Measurements from ENCODE around the gene CEP83. TPM values are rescaled to one million over a fixed set of nuclear protein-coding genes. Genes with fewer than 3 reads are reported as not detected.
A peak's percentile ranks its signal among the peaks of the same experiment; 100 is the strongest.

Gene CEP83
- total and polyA plus RNA-seq, 8 donors: 7.0 to 14.5 (median 8.7) TPM

DNA sequence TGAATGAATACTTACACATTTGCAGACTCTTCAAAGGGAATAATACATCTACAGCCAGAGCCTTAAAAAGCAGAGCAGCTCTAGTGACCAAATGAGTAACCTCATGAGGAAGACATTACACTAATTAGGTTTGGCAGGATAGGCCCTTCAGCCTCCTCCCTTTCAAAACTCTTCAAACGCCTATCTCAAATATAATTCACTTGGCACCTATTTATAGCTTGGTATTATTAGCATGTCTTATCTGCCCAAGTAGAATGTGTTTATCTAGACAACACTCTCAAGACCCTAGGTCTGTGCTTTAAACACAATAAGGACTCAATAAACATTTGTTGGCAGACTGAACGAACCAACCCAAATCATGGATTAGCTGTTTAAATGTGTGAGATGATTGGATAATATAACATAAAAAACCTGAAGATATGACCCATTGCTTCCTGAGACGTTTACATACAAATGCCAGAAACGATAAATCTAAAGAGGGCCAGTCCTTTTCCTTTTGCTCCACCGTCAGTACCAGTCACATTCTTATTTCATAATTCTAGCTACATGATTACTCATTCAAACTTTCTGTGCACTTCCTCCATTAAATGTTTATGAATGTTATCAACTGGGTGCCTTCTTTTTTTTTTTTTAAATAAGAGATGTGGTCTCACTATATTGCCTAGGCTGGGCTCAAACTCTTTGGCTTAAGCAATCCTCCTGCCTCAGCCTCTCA lies 123.3 kb downstream of the CEP83 start:
- Histone ChIP-seq H3K4me3 (no peak overlapping the region), H3K9me3 (no peaks in the 10 kb centered on the region), H3K27ac (no peak overlapping the region), H3K27me3 (no peaks in the 10 kb centered on the region), H3K36me3 (no peaks in the 10 kb centered on the region), H3K4me1 (peaks cover 0 to 3% (median 0%) of the 10 kb centered on the region in 3 donors)
- DNase-seq (no peak), FAIRE-seq (no peak), ATAC-seq (no peak)
- intact Hi-C loops (cut with DNase I): no loop called here
- 68 to 73% methylated on average over 5 of the region's 5 CpGs for WGBS, 2 donors
- TF ChIP-seq CTCF (IDR thresholded peaks at IDR 0.05): no peak

DNA sequence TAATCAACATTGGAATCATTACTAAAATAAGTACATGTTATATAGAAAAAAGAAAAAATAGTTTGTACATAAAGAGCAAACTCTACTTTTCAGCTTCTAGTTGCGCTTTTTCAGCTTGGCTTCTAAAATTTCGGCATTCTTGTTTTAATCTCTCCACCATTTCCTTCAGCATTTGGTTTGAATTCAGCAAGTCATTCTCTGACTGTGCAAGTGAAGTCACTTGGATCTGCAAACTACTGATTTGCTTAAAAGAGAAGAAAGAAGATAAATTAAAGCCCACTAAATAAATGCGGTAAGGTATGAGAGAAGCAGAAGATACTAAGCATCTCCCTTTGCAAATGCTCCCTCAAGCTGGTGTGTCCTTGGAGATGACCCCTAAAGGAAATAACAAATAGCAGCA lies 126.3 kb downstream of the CEP83 start:
- ATAC-seq (no peak), FAIRE-seq (no peak), DNase-seq (no peak)
- no peaks in the 10 kb centered on the region for H3K27me3 ChIP-seq
- TF ChIP-seq CTCF (IDR thresholded peaks at IDR 0.05): no peak
- H3K27ac ChIP-seq: no peak overlapping the region
- intact Hi-C loops (cut with DNase I): no loop called here
- H3K9me3 ChIP-seq: no peaks in the 10 kb centered on the region
- no peaks in the 10 kb centered on the region for H3K36me3 ChIP-seq
- 92 to 96% methylated on average over 3 of the region's 3 CpGs for WGBS, 2 donors
- no peaks in the 10 kb centered on the region for H3K4me1 ChIP-seq
- H3K4me3 ChIP-seq: no peak overlapping the region

- FAIRE-seq: no peak
- no peak for ATAC-seq
- no peaks in the 10 kb centered on the region for H3K27me3 ChIP-seq
- no peaks in the 10 kb centered on the region for H3K4me1 ChIP-seq
- intact Hi-C loops (cut with DNase I): no loop called here
- H3K4me3 ChIP-seq: no peak overlapping the region
- H3K27ac ChIP-seq: no peak overlapping the region
- DNase-seq: no peak
- no peak for TF ChIP-seq CTCF (IDR thresholded peaks at IDR 0.05)
- H3K36me3 ChIP-seq: no peaks in the 10 kb centered on the region
- H3K9me3 ChIP-seq: no peaks in the 10 kb centered on the region
- WGBS, 2 donors: 84 to 94% methylated on average over 1 of the region's 1 CpG
Measured at GRCh38 chr12:94329366-94329765, 130.3 kb downstream of the CEP83 start.

- 94 to 100% methylated on average over 1 of the region's 1 CpG for WGBS, 2 donors
- H3K9me3 ChIP-seq: no peaks in the 10 kb centered on the region
- no peaks in the 10 kb centered on the region for H3K27me3 ChIP-seq
- no peaks in the 10 kb centered on the region for H3K36me3 ChIP-seq
- ATAC-seq (no peak), DNase-seq (no peak), FAIRE-seq (no peak)
- no peak for TF ChIP-seq CTCF (IDR thresholded peaks at IDR 0.05)
- H3K27ac ChIP-seq: no peak overlapping the region
- no peak overlapping the region for H3K4me3 ChIP-seq
- intact Hi-C loops (cut with DNase I): no loop called here
- no peaks in the 10 kb centered on the region for H3K4me1 ChIP-seq
Measured at GRCh38 chr12:94327809-94328208, 131.9 kb downstream of the CEP83 start.

GRCh38 chr12:94326727-94327126 lies 132.9 kb downstream of the CEP83 start:
- H3K27ac ChIP-seq: no peak overlapping the region
- H3K9me3 ChIP-seq: no peaks in the 10 kb centered on the region
- H3K36me3 ChIP-seq: no peaks in the 10 kb centered on the region
- H3K4me1 ChIP-seq: no peaks in the 10 kb centered on the region
- no peaks in the 10 kb centered on the region for H3K27me3 ChIP-seq
- ATAC-seq: peak in 1 of 4 donors; percentile 23
- no peak for DNase-seq
- intact Hi-C loops (cut with DNase I): no loop called here
- TF ChIP-seq CTCF (IDR thresholded peaks at IDR 0.05): no peak
- no peak overlapping the region for H3K4me3 ChIP-seq
- FAIRE-seq: no peak
